Smooth muscle cell (in vitro differentiated cells): Measurements from ENCODE around the gene CAVIN1. TPM values are rescaled to one million over a fixed set of nuclear protein-coding genes. Genes with fewer than 3 reads are reported as not detected.
"Not testable (repeated sequence)": the region's sequence is repeated elsewhere in the genome, so short reads cannot be mapped to it uniquely, and the experiment has no call there.

Experiments
- DNase-seq: peaks from one replicate; lab custom pipeline; 2025; ENCODE audit not compliant: unreplicated experiment; lab: John Stamatoyannopoulos, UW
- H2AFZ ChIP-seq: fragments of 200-600 bp; sonication (generic); 2 replicates; pipeline ENCODE4 v1.6.0; 2016; ENCODE audit warnings: antibody characterized with exemption, low read depth, mild to moderate bottlenecking
- H3F3A ChIP-seq: fragments of 200-600 bp; sonication (generic); 2 replicates; pipeline ENCODE4 v1.6.0; 2017; ENCODE audit warnings: antibody characterized with exemption, low read depth
- H3K27ac ChIP-seq: fragments of 200-600 bp; sonication (generic); 2 replicates; pipeline ENCODE4 v1.5.1; 2016; ENCODE audit warnings: low read depth, mild to moderate bottlenecking
- H3K27me3 ChIP-seq: fragments of 200-600 bp; sonication (generic); 2 replicates; pipeline ENCODE4 v1.6.1; 2016; ENCODE audit warnings: low read depth, mild to moderate bottlenecking
- H3K36me3 ChIP-seq: fragments of 200-600 bp; sonication (generic); 2 replicates; pipeline ENCODE4 v1.5.1; 2016; ENCODE audit warnings: low read depth
- H3K4me1 ChIP-seq: fragments of 200-600 bp; sonication (generic); 2 replicates; pipeline ENCODE4 v1.5.1; 2016; ENCODE audit warnings: low read depth
- H3K4me2 ChIP-seq: fragments of 200-600 bp; sonication (generic); 2 replicates; pipeline ENCODE4 v1.6.0; 2016; ENCODE audit warnings: mild to moderate bottlenecking
- H3K4me3 ChIP-seq: fragments of 200-600 bp; sonication (generic); 2 replicates; pipeline ENCODE4 v1.5.1; 2016; ENCODE audit warnings: mild to moderate bottlenecking
- H3K79me2 ChIP-seq: fragments of 200-600 bp; sonication (generic); 2 replicates; pipeline ENCODE4 v1.6.0; 2016; ENCODE audit warnings: low read depth, mild to moderate bottlenecking
- H3K9ac ChIP-seq: fragments of 200-600 bp; sonication (generic); 2 replicates; pipeline ENCODE4 v1.6.0; 2016; ENCODE audit warnings: low read depth
- H3K9me3 ChIP-seq: fragments of 200-600 bp; sonication (generic); replicated peaks from 2 replicates; pipeline ENCODE4 v1.5.1; 2016; ENCODE audit warnings: low read depth
- H4K20me1 ChIP-seq: fragments of 200-600 bp; sonication (generic); 2 replicates; pipeline ENCODE4 v1.6.0; 2016; ENCODE audit warnings: low read depth
- WGBS: methylation state at CpG from one replicate; pipeline ENCODE4 v1.1.7; 2016; ENCODE audit warnings: low lambda C conversion rate; 5-methylcytosine and 5-hydroxymethylcytosine counted together
- polyA plus RNA-seq: library from polyadenylated mRNA; unstranded; fragments of >200 nt; fragmentation: Nextera tagmentation; extraction: Ambion mirVana; gene quantifications from 2 replicates; pipeline ENCODE4 v1.2.1, GENCODE V29; 2016
- total RNA-seq: library from RNA; depleted of rRNA; stranded (reverse); fragments of >200 nt; gene quantifications from 2 replicates; pipeline ENCODE4 v1.2.3, GENCODE V29; 2014
- TF ChIP-seq, protein P1 (sequence below): fragments of 200-600 bp; sonication (generic); IDR thresholded peaks from 2 replicates; pipeline ENCODE4 v1.5.1; 2017; ENCODE audit warnings: borderline replicate concordance, mild to moderate bottlenecking, antibody characterized with exemption; ENCODE audit not compliant: insufficient read depth, poor library complexity, severe bottlenecking

The CAVIN1 gene
- total and polyA plus RNA-seq, 2 experiments from 2014 or later: 116 to 255 TPM

DNA sequence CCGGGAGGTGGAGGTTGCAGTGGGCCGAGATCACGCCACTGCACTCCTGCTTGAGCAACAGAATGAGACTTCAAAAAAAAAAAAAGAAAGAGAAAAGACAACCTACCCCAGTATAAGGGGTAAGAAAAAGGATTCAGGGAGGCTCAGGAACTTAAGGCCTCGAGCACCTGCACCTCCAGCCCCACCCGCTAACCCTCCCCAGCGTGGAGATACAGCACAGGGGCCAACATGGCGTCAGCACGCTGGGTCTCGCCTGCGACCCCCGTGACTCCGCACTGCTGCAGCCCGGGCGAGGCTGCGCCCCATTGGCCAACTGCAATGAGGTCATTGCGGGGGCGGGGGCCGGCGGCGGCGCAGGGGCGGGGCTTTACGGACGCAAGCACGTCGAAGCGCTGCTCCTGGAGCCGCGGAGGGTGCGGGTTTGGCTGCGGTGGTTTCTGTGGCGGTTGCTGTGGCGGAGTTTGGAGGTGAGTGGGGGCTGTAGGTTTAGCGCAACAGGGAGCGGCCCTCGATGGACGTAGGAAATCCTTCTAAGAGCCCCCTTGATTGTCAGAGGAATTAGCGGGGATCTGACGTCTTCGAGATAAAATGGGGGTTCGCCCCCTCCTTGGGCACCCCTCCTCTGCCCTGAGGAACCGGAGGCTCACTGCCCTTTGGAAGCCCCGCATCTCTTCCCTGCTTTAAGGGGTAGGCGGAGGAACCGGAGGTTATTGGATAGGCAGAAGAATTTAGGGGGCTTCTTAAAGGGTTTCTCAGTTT lies 35.6 kb upstream of the CAVIN1 start, which contains the start of gene ATP6V0A1:
TSS of gene ATP6V0A1 (plus strand) at position 382 of the 759 bp plus-strand sequence. CDS start 2,017 bp downstream, outside the sequence.
- peak within 1 kb of the TSS; percentile 74 for H3K9ac ChIP-seq
- H3K4me2 ChIP-seq: peak within 1 kb of the TSS; percentile 92
- peak; percentile 53 for DNase-seq
- WGBS: 15% methylated on average over 20 of the region's 45 CpGs
- H2AFZ ChIP-seq: peak within 1 kb of the TSS; percentile 46
- peak within 1 kb of the TSS; percentile 71 for H3K4me3 ChIP-seq
- H3K27ac ChIP-seq: peak within 1 kb of the TSS; percentile 86
- peaks cover 12% of the 10 kb centered on the region for H3K79me2 ChIP-seq
- peaks cover 19% of the 10 kb centered on the region for H3F3A ChIP-seq
- TF ChIP-seq, protein P1, sequence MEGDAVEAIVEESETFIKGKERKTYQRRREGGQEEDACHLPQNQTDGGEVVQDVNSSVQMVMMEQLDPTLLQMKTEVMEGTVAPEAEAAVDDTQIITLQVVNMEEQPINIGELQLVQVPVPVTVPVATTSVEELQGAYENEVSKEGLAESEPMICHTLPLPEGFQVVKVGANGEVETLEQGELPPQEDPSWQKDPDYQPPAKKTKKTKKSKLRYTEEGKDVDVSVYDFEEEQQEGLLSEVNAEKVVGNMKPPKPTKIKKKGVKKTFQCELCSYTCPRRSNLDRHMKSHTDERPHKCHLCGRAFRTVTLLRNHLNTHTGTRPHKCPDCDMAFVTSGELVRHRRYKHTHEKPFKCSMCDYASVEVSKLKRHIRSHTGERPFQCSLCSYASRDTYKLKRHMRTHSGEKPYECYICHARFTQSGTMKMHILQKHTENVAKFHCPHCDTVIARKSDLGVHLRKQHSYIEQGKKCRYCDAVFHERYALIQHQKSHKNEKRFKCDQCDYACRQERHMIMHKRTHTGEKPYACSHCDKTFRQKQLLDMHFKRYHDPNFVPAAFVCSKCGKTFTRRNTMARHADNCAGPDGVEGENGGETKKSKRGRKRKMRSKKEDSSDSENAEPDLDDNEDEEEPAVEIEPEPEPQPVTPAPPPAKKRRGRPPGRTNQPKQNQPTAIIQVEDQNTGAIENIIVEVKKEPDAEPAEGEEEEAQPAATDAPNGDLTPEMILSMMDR: no peak
- H3K36me3 ChIP-seq: no peaks in the 10 kb centered on the region
- no peaks in the 10 kb centered on the region for H3K27me3 ChIP-seq
- H3K9me3 ChIP-seq: no peaks in the 10 kb centered on the region
- H3K4me1 ChIP-seq: peaks cover 13% of the 10 kb centered on the region
- H4K20me1 ChIP-seq: peaks cover 19% of the 10 kb centered on the region

DNA sequence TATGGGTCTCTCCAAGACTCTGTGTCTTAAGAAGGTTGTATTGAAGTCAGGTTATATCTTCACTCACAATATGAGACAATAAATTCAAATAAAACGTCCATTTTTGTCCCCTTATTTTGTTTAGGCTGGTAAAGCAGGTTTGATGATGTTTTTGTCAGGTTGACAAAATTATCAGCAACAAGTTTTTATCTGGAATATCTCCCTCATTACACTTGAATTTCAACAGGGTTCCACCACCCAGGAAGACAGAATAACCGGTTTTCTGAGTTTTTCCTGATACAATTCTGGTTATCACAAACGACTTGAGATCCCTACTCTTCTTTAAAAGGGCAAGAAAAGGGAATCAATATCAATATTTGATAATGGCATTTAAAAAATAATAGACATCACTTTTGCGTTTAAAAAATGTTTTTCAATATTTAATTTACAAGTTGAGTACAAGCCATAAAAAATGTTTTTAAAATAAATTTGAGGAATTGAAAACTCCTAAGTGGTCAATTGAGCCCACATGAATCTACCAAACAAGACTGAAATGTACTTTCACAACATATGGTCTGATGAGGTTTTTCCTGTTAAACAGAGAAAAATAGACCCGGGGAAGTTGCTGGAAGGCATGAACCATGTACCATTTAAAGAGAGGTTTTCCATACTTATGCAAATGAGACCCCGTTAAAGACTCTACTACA lies 34.2 kb upstream of the CAVIN1 start:
- Histone ChIP-seq H3K9ac (no peak overlapping the region), H3K27me3 (no peaks in the 10 kb centered on the region), H3K4me1 (peaks cover 13% of the 10 kb centered on the region), H3K79me2 (peaks cover 12% of the 10 kb centered on the region), H3K27ac (peak overlapping the region; percentile 69), H4K20me1 (peaks cover 18% of the 10 kb centered on the region), H3K4me2 (peak overlapping the region; percentile 66), H3F3A (peaks cover 19% of the 10 kb centered on the region), H3K9me3 (no peaks in the 10 kb centered on the region), H3K4me3 (no peak overlapping the region), H2AFZ (peak overlapping the region; percentile 49), H3K36me3 (no peaks in the 10 kb centered on the region)
- DNase-seq: no peak
- TF ChIP-seq, protein P1: no peak
- WGBS: 55% methylated on average over 6 of the region's 6 CpGs

DNA sequence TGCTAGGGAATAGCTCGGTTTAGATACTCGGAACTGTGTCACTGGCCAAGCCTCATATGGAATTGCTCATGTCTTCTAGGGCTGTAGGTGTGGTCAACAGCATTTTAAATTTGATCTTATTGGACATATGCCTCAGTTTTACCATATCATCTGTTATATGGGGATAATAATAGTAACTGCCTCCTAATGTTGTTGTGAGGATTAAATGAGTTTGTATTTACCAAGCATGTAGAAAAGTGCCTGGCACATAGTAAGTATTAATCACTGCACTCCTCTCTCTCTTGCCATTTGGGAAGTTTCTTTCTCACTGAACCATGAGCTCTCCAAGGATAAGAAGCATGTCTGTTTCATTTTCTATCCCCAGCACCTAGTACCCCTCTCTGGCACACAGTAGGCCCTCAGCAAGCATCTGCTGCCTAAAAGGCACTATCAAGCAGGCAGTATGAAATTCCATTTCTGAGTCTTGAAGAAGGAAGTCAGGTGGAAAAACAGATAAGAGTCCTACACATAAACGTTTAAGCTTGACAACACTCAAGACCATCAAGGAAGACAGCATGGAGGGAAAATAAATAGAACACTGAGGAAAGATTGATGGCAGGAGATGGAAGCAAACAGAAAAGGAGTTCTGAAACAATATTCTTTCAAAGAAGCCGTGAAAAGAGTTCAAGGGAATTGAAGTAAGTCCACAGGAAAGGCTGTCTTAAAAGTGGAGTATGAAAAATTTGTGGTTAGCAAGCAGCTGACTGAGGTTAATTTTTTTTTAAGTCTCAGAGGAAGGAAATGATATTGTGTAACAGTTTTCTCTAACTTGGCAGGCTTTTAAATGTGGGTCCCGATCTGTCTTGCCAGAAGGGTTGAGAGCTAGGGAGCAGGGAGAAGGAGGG lies 33.4 kb upstream of the CAVIN1 start:
- Histone ChIP-seq H3F3A (peaks cover 19% of the 10 kb centered on the region), H3K9me3 (no peaks in the 10 kb centered on the region), H3K27me3 (no peaks in the 10 kb centered on the region), H2AFZ (peak overlapping the region; percentile 49), H3K4me2 (peak overlapping the region; percentile 66), H3K4me3 (peak overlapping the region; percentile 10), H3K36me3 (no peaks in the 10 kb centered on the region), H3K4me1 (peaks cover 13% of the 10 kb centered on the region), H4K20me1 (peaks cover 18% of the 10 kb centered on the region), H3K79me2 (peaks cover 12% of the 10 kb centered on the region), H3K9ac (no peak overlapping the region), H3K27ac (peak overlapping the region; percentile 69)
- 43% methylated on average over 5 of the region's 5 CpGs for WGBS
- no peak for DNase-seq
- TF ChIP-seq, protein P1: no peak

DNA sequence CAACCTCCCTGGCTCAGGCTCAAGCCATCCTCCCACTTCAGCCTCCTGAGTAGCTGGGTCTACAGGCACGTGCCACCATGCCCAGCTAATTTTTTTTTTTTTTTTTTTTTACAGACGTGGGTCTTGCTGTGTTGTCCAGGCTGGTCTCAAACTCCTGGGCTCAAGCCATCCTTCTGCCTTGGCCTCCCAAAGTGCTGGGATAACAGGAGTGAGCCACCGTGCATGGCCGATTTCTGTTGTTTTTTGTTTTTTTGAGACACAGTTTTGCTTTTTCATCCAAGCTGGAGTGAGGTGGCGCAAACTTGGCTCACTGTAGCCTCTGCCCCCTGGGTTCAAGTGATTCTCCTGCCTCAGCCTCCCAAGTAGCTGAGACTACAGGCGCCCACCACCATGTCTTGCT lies 31.9 kb upstream of the CAVIN1 start:
- H3K36me3 ChIP-seq, H3K27ac ChIP-seq, H3K4me3 ChIP-seq, H4K20me1 ChIP-seq, H3K9ac ChIP-seq, H3K27me3 ChIP-seq, H3K4me2 ChIP-seq, H3K9me3 ChIP-seq, H3K4me1 ChIP-seq, H2AFZ ChIP-seq, DNase-seq, H3K79me2 ChIP-seq: not testable (repeated sequence)
- peaks cover 19% of the 10 kb centered on the region for H3F3A ChIP-seq
- WGBS: 97% methylated on average over 6 of the region's 6 CpGs
